Cardiac muscle cell (in vitro differentiated cells and primary cell): Measurements from ENCODE around the gene SHROOM3. TPM values are rescaled to one million over a fixed set of nuclear protein-coding genes. Genes with fewer than 3 reads are reported as not detected.

Experiments used
- DNase-seq, 2 donors: peaks; one replicate each; pipeline versions ENCODE4 v3.0.0 to v3.0.0-alpha.2; 2010 to 2017; ENCODE audit warnings: low read depth in 1 of 2, low spot score in 1 of 2
- H3K27ac ChIP-seq: fragments of 200-600 bp; sonication (generic); 2 replicates; pipeline ENCODE4 v1.5.1; 2016
- H3K27me3 ChIP-seq: fragments of 200-600 bp; sonication (generic); 2 replicates; pipeline ENCODE4 v1.6.0; 2016; ENCODE audit warnings: control low read depth
- H3K36me3 ChIP-seq: fragments of 200-600 bp; sonication (generic); 2 replicates; pipeline ENCODE4 v1.5.1; 2016; ENCODE audit warnings: control low read depth
- H3K4me1 ChIP-seq: fragments of 200-600 bp; sonication (generic); 2 replicates; pipeline ENCODE4 v1.8.1; 2017; ENCODE audit warnings: low read depth, mild to moderate bottlenecking, mixed run types
- H3K4me3 ChIP-seq: fragments of 200-600 bp; sonication (generic); 2 replicates; pipeline ENCODE4 v1.5.1; 2016; ENCODE audit warnings: mild to moderate bottlenecking
- H3K9me3 ChIP-seq: fragments of 200-600 bp; sonication (generic); 2 replicates; pipeline ENCODE4 v1.5.1; 2017; ENCODE audit warnings: low read depth, mild to moderate bottlenecking, control low read depth
- polyA plus RNA-seq: library from polyadenylated mRNA; unstranded; fragments of >200 nt; fragmentation: Nextera tagmentation; extraction: Ambion mirVana; gene quantifications from 2 replicates; pipeline ENCODE4 v1.2.1, GENCODE V29; 2016
- total RNA-seq: library from RNA; depleted of rRNA; stranded (reverse); fragments of >200 nt; gene quantifications from 2 replicates; pipeline ENCODE4 v1.2.3, GENCODE V29; 2016
- TF ChIP-seq, protein P1 (sequence below): IDR thresholded peaks from 2 replicates; pipeline ENCODE4 v1.5.1; 2012; ENCODE audit warnings: low read depth, mild to moderate bottlenecking, low read length

Gene SHROOM3
- total and polyA plus RNA-seq, 2 experiments from 2014 or later: 13.7 to 47.7 TPM

DNA sequence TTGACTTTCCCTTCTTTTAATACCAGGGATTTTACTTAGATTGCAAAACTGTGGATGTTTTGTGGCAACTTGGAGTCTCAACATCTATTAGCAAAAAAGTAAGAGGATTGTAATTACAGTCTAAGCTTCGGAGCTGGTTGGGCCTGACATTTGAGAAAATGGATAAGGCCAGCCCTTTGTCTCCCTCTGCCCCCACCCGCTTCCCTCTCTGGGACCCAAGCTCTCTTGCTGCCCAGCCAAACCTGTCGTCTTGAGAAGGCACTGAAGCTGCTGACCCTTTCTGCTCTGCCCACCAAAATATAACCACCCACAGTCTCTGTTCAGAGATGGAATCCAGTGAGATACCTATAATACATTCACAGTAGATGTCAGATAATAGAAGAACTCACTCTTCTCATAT lies 49.6 kb downstream of the SHROOM3 start:
- no peaks in the 10 kb centered on the region for H3K27me3 ChIP-seq
- no peaks in the 10 kb centered on the region for H3K36me3 ChIP-seq
- no peak overlapping the region for H3K4me3 ChIP-seq
- H3K9me3 ChIP-seq: no peaks in the 10 kb centered on the region
- H3K27ac ChIP-seq: no peak overlapping the region
- no peak for DNase-seq
- no peaks in the 10 kb centered on the region for H3K4me1 ChIP-seq
- TF ChIP-seq, protein P1, sequence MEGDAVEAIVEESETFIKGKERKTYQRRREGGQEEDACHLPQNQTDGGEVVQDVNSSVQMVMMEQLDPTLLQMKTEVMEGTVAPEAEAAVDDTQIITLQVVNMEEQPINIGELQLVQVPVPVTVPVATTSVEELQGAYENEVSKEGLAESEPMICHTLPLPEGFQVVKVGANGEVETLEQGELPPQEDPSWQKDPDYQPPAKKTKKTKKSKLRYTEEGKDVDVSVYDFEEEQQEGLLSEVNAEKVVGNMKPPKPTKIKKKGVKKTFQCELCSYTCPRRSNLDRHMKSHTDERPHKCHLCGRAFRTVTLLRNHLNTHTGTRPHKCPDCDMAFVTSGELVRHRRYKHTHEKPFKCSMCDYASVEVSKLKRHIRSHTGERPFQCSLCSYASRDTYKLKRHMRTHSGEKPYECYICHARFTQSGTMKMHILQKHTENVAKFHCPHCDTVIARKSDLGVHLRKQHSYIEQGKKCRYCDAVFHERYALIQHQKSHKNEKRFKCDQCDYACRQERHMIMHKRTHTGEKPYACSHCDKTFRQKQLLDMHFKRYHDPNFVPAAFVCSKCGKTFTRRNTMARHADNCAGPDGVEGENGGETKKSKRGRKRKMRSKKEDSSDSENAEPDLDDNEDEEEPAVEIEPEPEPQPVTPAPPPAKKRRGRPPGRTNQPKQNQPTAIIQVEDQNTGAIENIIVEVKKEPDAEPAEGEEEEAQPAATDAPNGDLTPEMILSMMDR: no peak

DNA sequence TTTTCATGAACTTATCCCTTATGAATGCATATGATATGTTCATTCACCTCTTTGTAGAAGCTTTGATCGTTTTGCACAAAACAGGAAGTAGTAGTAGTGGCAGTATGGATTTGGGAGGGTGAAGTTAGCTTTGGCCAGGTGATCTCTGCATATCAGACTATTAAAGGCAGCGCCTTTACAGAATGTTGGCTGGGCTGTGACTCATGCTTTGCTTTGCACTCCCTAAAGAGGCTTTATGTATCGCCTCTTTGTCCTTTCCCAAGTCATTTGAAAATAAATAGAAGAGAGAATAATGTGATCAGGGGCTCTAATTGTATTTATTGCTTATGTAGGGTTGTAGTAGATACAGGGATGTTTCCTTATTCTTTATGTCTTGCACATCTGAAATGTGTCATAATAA lies 50.4 kb downstream of the SHROOM3 start:
- Histone ChIP-seq H3K4me3 (no peak overlapping the region), H3K36me3 (no peaks in the 10 kb centered on the region), H3K27me3 (no peaks in the 10 kb centered on the region), H3K9me3 (no peaks in the 10 kb centered on the region), H3K27ac (no peak overlapping the region), H3K4me1 (no peaks in the 10 kb centered on the region)
- DNase-seq: peak; percentile 10 to 14
- TF ChIP-seq, protein P1: no peak

DNA sequence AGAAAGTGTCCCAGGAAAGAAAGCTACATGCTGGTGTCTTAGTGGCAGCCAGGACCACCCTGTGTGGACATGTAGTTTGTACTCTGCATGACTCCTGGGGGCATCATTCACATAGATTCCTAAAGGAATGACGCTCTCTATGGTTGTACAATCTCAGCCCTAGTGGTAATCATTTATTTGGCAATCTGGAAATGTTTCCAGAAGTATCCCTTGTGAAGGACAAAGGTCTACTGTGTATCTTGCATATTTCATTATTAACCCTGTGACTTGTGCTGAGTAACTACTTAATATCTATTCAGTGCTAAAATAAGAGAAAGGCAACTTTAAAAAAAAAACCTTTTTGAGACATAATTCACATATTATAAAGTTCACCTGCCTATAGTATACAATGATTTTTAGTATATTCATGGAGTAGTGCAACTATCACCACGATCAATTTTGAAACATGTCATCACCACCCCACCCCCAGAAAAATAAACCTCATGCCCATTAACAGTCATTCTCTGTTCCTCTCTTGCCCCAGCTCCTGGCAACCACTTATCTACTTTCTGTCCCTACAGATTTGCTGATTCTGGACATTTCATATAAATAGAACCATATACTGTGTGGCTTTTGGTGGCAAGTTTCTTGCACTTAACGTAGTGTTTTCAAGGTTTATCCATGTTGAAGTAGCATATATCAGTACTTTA lies 51.7 kb downstream of the SHROOM3 start:
- H3K27me3 ChIP-seq: no peaks in the 10 kb centered on the region
- TF ChIP-seq, protein P1: no peak
- H3K27ac ChIP-seq: no peak overlapping the region
- H3K9me3 ChIP-seq: no peaks in the 10 kb centered on the region
- no peaks in the 10 kb centered on the region for H3K36me3 ChIP-seq
- no peaks in the 10 kb centered on the region for H3K4me1 ChIP-seq
- no peak for DNase-seq
- H3K4me3 ChIP-seq: no peak overlapping the region

DNA sequence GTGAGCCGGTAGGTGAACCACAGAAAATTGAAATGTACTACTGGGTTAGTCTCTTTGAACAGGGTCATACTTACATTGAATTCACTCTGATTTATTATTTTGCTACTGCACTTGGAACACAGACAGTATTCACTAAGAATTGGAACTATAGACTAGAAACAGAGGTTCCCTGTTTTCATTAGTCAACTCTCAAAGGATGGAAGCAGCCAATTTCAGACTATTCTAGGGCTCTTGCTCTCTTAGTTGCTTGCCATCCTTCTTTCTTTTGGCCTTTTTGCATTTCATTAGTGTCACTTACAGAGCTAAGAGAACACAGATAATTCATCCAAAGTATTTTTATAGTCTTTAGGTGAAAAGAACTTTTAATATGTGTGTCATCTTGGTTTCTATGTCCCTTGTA lies 52.6 kb downstream of the SHROOM3 start:
- Histone ChIP-seq H3K36me3 (no peaks in the 10 kb centered on the region), H3K27ac (no peak overlapping the region), H3K27me3 (no peaks in the 10 kb centered on the region), H3K4me1 (no peaks in the 10 kb centered on the region), H3K9me3 (no peaks in the 10 kb centered on the region), H3K4me3 (no peak overlapping the region)
- TF ChIP-seq, protein P1: no peak
- DNase-seq: no peak

DNA sequence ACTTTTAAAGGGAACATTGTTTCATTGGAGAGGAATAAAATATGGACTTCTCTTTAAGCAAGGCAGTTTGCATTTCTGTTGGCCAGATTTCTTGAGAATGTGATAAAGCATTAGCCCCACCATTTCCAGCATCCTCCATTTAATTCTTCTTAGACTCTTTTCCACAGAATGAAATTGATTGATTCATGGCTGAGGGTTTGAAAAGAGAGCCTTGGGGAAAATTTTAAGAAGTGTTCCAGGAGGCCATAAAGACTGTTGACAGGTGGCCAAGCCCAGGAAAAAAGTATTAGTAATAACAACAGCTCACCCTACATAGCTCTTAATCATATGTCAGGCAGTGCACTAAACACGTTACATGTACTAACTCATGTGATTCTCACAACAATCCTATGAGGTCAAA lies 53.4 kb downstream of the SHROOM3 start:
- no peaks in the 10 kb centered on the region for H3K36me3 ChIP-seq
- no peaks in the 10 kb centered on the region for H3K4me1 ChIP-seq
- no peaks in the 10 kb centered on the region for H3K27me3 ChIP-seq
- no peak for DNase-seq
- H3K27ac ChIP-seq: no peak overlapping the region
- no peak overlapping the region for H3K4me3 ChIP-seq
- TF ChIP-seq, protein P1: no peak
- no peaks in the 10 kb centered on the region for H3K9me3 ChIP-seq
